HUES6 (cell line): ENCODE data around the gene MBP.

Experiments
- H3K27ac ChIP-seq: 2 replicates; pipeline ENCODE4 v1.7.0; 2013; ENCODE audit warnings: low read depth, mild to moderate bottlenecking, low read length, inconsistent platforms
- H3K27me3 ChIP-seq: 2 replicates; pipeline ENCODE4 v1.6.1; 2013; ENCODE audit warnings: low read length; ENCODE audit not compliant: control insufficient read depth, insufficient read depth
- H3K36me3 ChIP-seq: 2 replicates; pipeline ENCODE4 v1.6.1; 2013; ENCODE audit warnings: low read length; ENCODE audit not compliant: control insufficient read depth, insufficient read depth
- H3K4me1 ChIP-seq: 2 replicates; pipeline ENCODE4 v1.6.1; 2013; ENCODE audit warnings: low read length; ENCODE audit not compliant: control insufficient read depth, insufficient read depth
- H3K4me3 ChIP-seq: 2 replicates; pipeline ENCODE4 v1.5.1; 2013; ENCODE audit warnings: low read depth, low read length
- H3K9ac ChIP-seq: one replicate; pipeline ENCODE4 v1.6.1; 2013; ENCODE audit warnings: mild to moderate bottlenecking, low read length
- H3K9me3 ChIP-seq: 2 replicates; pipeline ENCODE4 v1.6.1; 2013; ENCODE audit warnings: low read depth, low read length; ENCODE audit not compliant: control insufficient read depth, insufficient read depth

Gene MBP

DNA sequence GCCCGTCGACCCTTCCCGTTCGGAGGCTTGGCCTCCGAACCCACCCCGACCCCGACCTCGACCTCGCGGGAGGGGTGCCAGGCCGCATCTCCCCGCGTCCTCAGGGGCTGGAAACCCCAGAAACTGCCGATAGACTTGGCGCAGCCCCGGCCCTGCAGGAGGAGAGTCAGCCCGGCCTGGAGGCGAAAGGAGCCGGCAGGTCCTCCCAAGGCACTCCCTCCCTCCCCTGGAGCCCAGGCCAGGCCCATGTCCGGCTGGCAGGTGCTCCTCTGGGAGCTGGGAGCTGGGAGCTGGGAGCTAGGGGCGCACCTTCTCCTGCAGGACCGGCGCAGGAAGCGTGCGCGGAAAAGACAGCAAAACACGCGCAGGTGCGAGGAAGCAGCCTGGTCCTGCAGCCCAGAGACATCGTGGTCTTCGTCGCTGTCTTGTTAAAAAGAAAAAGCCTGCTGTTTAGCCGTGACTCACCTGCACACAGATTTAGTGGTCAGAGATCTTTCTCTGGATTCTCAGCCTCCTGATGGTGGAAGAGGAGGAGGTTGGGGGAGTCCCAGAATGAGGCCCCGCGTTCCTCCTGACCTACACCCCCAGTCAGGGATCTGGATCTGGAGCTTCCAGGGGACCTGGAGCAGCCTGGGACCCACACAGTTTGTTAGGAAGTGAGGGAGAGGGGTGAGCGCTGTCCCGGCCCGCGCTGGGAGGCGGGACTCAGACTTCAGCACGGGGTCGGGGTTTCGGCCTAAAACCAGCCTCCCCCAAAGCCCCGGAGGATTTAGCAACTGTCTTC, 660 bp upstream of the MBP start:
- Histone ChIP-seq H3K27me3 (peaks cover 61% of the 10 kb centered on the region), H3K9me3 (no peaks in the 10 kb centered on the region), H3K4me3 (peak overlapping the region; percentile 79), H3K9ac (no peak overlapping the region), H3K4me1 (peaks cover 13% of the 10 kb centered on the region; the same call in 1 of the 2 replicates), H3K27ac (no peak overlapping the region), H3K36me3 (no peaks in the 10 kb centered on the region)

DNA sequence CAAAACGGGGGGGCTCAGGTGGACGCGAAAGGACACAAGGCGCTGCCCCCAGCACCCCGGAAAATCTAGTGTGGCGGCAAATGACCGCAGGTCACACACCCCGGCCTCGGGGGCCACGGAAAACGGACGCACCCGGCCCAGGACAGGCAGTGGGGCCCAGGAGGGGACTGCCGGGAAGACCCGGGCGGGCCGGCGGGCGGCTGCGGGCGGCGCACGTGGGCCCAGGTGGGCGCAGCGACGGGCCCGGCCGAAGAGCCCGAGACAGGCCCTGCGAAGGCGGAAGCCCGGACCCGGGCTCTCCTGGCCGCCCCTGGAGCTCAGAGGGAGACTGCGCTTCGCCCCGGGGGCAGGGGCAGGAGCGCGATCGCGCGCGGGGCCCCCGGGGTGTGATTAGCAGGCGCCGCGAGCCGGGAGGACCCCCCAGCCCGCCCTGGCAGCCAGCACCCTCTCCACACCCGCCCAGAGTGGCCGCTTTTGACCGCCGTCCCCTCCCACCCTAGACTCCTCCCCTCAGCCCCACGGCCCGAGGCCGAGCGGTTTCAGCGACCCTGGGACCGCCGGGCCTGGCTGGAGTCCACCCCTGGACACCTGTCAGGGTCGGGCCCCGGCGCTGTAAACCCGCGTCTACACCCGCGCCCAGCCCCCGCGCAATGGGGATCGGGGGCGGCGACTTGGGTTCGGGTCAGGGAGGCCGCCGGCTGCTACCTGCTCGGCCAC, 773 bp downstream of the MBP start:
- Histone ChIP-seq H3K9me3 (no peaks in the 10 kb centered on the region), H3K27me3 (peaks cover 61% of the 10 kb centered on the region), H3K27ac (no peak overlapping the region), H3K36me3 (no peaks in the 10 kb centered on the region), H3K4me1 (peaks cover 13% of the 10 kb centered on the region; the same call in 1 of the 2 replicates), H3K9ac (peak overlapping the region; percentile 36), H3K4me3 (peak overlapping the region; percentile 79)

DNA sequence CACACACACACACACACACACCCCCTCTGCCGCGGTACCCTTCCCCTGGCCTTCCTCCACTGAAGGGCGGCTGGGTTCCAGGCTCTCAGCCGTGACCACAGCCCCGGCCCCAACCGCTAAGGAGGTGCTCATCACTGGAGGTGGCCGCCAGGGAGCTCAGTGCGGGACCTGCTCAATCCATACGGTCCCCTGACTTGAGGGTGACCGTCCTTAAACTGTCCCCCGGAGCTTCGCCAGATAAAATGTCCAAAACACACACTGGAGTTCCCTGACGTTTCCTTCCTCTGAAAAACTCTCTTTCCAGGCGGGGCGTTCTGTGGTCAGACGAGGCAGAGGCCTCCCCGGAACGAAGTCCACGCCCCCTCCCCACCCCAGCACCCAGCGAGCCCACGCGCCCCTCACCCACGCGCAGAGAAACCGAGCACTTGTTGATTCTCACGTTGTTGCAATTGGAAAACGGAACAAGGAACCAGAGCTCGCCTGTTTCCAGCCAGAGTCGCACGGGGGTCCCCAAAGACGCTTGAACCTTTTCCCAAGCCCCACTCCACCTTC, 1.4 kb downstream of the MBP start:
- Histone ChIP-seq H3K36me3 (no peaks in the 10 kb centered on the region), H3K9ac (no peak overlapping the region), H3K27ac (no peak overlapping the region), H3K4me1 (peaks cover 13% of the 10 kb centered on the region; the same call in 1 of the 2 replicates), H3K9me3 (no peaks in the 10 kb centered on the region), H3K27me3 (peaks cover 61% of the 10 kb centered on the region), H3K4me3 (peak overlapping the region; percentile 79)

DNA sequence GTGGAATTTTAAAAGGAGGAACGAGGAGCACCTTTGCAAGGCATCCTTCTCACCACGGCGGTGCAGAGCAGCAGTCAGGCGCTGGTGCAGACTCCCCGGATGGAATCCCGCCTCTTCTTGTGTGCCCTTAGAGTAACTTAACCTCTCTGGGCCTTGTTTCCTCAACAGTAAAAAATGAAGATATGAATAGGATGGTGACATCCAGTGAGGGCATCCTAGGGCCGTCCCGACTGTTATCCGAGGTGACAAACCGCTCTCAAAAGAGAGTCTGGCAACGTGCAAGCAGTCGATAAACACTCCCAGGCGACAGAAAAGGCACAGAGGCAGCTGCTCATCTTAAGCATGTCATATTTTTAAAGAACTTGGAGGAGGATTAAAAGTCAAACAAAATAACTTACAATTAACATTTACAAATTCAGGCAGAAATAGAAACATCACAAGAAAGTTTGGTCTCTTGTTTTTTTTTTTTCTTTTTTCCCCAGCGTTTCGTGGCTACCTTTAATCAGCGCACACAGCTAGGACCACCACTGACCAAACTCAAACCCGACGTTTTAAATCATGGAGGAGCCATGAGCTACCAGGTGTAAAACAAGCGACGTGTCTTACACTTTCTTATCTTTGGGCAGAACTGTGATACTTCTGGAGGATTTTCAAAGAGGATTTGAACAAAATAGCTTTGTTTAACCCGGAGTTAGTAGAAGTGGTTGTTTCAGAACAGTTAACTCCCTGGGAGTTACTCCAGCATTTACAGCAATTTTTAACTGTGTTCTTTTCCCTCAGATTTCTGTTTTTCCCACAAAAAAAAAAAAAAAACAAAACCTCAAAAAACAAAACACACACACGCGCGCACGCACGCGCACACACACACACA, 2.1 kb downstream of the MBP start:
- Histone ChIP-seq H3K27ac (no peak overlapping the region), H3K27me3 (peaks cover 55% of the 10 kb centered on the region), H3K36me3 (no peaks in the 10 kb centered on the region), H3K4me3 (peak overlapping the region; percentile 79), H3K9ac (no peak overlapping the region), H3K4me1 (peaks cover 13% of the 10 kb centered on the region; the same call in 1 of the 2 replicates), H3K9me3 (no peaks in the 10 kb centered on the region)

DNA sequence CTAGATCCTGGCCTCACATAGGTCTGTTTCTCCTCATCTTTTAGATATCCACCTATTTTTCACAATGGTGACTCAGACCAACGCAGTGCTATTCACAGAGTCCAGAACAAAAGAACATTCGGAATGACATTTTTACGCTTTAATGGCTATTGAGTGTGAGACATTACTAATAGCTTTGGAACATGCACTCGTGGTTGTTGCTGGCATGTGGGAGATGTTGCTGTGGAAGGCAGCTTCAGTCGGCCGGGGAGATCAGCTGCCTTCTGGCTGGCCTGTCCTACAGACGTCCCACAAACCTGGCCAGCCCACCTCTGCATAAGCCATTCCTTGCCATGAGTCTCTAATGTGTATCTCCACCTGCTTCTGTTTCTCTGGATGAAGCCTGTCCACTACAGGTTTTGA, 3.4 kb downstream of the MBP start:
- H3K27me3 ChIP-seq: peaks cover 43% of the 10 kb centered on the region
- no peak overlapping the region for H3K27ac ChIP-seq
- H3K4me3 ChIP-seq: no peak overlapping the region
- H3K4me1 ChIP-seq: peaks cover 24% of the 10 kb centered on the region
- no peaks in the 10 kb centered on the region for H3K36me3 ChIP-seq
- H3K9me3 ChIP-seq: no peaks in the 10 kb centered on the region
- no peak overlapping the region for H3K9ac ChIP-seq

DNA sequence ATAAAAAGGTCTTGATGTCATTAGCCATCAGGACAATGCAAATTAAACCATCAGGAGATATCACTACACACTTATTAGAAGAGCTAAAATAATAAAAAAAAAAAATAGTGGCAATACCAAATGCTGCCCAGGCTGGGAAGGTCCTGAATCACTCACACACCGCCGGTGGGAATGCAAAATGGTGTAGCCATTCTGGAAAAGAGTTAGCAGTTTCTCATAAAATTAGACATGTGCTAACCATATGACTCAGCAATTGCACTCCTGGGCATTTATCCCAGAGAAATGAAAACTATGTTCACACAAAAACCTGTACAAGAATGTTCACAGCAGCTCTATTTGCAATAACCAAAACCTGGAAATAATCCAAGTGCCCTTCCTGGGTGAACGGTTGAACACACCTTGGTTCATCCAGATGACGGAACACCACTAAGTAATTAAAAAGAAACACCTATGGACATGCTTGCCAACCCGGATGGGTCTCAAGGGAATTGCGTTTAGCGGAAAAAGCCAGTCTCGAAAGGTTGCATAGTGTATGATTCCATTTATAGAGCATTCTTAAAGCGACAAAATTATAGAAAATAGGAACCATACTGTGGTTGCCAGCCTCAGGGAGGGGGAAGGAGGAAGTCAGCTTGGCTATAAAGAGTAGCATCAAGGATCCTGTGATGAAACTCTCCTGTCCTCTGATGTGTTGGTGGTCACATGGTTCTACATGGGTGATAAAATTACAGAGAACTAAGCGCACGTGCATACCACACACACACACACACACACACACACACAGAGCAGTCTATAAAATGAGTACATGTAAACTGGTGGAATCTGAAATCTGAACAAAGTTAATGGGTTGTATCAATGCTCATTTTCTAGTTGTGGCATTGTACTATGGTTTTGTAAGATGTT, 4.6 kb downstream of the MBP start:
- Histone ChIP-seq H3K4me1 (peaks cover 22% of the 10 kb centered on the region), H3K9me3 (no peaks in the 10 kb centered on the region), H3K27ac (no peak overlapping the region), H3K27me3 (peaks cover 31% of the 10 kb centered on the region), H3K36me3 (no peaks in the 10 kb centered on the region), H3K4me3 (no peak overlapping the region), H3K9ac (no peak overlapping the region)

DNA sequence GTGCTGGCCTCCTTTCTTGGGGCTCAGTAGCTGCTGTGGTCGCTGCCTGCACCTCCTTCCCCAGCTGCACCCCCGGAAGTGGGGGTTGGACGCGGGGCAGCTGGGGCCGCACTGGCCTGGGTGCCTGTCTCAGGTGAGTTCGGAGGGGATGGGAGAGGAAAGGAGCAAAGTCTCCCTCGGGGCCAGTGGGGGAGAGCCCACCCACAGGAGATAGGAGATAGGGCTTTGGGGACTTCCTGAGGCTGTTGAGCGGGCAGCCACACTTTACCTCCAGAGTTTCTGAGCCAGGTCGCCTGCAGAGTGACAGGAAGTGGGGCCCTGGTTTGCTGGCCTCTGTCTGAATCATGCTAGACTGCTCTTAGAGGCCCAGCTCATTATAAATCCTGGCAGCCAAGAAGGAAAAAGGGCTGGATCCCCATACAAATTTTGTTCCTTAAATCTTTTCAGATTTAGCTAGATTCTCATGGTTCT, 8.1 kb downstream of the MBP start:
- peaks cover 23% of the 10 kb centered on the region for H3K4me1 ChIP-seq
- no peak overlapping the region for H3K9ac ChIP-seq
- no peaks in the 10 kb centered on the region; the same call in 1 of the 2 replicates for H3K27me3 ChIP-seq
- no peaks in the 10 kb centered on the region for H3K36me3 ChIP-seq
- H3K9me3 ChIP-seq: no peaks in the 10 kb centered on the region
- no peak overlapping the region for H3K27ac ChIP-seq
- H3K4me3 ChIP-seq: no peak overlapping the region

DNA sequence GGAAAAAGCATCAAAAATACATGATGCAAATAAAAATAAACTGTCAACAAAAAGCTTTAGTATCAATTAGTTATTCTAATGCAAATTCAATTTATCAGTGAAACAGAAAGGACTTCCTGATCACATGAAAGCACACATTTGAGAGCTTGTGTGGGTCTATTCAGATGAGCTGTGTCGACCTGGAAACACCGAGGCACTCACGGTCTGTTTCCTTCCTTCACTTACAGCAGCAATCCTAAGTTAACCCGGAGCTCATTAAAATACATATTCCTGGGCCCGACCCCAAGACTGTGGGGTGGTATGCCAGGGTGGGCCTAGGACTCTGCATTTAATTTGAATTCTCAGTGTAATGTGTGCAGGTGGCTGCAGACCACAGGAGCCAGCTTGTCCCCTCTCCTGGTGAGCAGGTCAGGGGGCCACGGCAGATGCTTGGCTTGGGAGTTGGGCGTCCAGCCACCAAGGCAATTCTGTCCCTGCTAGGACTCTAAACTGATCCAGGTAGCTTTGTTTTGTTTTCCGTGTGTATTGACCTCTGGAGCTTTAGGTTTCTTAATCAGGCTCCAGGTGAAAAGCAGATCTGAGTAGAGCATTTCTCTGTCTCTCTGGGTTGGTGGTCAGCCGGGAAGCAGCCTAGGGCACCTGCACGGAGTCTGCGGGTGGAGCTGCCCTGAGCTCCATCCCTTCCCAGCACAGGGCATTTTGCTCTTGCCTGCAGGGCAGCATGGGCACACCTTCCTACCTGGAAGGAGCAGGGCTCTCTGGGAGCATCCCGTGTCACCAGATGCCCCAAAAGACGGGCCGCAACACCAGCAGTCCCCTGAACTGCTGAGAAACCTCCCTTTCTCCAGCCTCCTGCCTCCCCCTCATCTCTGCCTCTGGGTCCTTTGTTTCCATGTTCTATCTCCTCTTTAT, 9.0 kb downstream of the MBP start:
- Histone ChIP-seq H3K27ac (no peak overlapping the region), H3K9me3 (no peaks in the 10 kb centered on the region), H3K36me3 (no peaks in the 10 kb centered on the region), H3K27me3 (no peaks in the 10 kb centered on the region), H3K4me3 (no peak overlapping the region), H3K4me1 (peaks cover 23% of the 10 kb centered on the region), H3K9ac (no peak overlapping the region)

DNA sequence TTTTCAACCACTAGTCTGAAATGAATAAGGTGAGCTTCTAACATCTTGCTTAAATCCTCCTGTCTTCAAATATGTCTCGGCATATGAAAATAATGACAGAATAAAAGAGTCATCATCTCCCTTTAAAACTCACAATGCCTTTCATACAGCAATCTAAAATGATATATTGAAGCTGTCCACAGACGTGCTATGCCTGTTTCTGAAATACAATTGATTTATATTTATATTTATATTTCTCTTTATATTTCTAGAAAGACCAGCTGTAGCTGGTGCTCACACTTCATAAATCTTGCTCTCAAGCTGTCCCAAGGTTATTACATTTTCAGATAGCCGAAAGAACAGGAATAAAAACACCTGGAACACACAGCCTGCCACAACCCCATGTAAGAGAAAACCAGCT, 11.1 kb downstream of the MBP start:
- Histone ChIP-seq H3K27ac (no peak overlapping the region), H3K4me1 (peaks cover 25% of the 10 kb centered on the region)

More for the DNA sequence above, 11.1 kb downstream of the MBP start:
- no peaks in the 10 kb centered on the region for H3K9me3 ChIP-seq
- no peak overlapping the region for H3K4me3 ChIP-seq
- no peaks in the 10 kb centered on the region for H3K27me3 ChIP-seq
- no peaks in the 10 kb centered on the region for H3K36me3 ChIP-seq
- no peak overlapping the region for H3K9ac ChIP-seq
